GM12875 (cell line): ENCODE measurements around the gene AASS.

Experiments used
- H3K4me3 ChIP-seq: one replicate; pipeline ENCODE4 v1.5.1; 2011; ENCODE audit warnings: low read depth, low read length, control low read depth
- CTCF ChIP-seq: IDR thresholded peaks from 2 replicates; pipeline ENCODE4 v1.5.1; 2011; ENCODE audit warnings: low read depth, mild to moderate bottlenecking, control low read depth, inconsistent platforms, low read length, moderate library complexity, borderline replicate concordance; ENCODE audit not compliant: insufficient read depth

AASS gene

DNA sequence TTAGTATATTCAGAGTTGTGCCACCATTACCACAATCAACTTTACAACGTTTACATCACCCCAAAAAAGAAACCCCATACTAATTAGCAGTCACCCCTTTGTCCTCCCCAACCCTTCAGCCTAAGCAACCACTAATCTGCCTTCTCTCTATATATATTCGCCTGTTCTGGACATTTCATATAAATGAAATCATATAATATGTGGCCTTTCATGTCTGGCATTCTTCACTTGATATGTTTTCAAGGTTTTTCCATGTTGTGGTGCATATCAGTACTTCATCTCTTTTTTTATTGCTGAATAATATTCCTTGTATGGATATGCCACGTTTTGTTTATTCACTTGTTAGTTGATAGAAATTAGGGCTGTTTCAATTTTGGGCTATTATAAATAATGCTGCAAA, 70.4 kb downstream of the AASS start:
- no peak for TF ChIP-seq CTCF
- H3K4me3 ChIP-seq: no peak overlapping the region

- TF ChIP-seq CTCF: no peak
- H3K4me3 ChIP-seq: no peak overlapping the region
Measured at GRCh38 chr7:122072924-122073599, 71.0 kb downstream of the AASS start.

DNA sequence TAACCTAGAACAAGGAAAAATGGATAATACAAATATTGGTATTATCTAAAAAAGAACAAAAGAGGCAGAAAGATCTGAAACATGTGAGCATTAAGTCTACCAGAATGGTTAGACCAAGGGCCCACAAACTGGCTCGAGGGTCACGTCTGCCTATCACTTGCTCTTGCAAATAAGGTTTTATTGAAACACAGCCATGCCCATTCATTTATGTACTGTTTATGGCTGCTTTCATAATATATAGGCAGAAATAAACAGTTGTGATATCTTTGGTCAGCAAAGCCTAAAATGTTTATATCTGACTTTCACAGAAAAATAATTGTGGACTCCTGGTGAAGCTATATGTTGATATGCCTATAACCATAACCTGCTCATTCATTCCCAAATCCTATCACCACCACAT, 71.8 kb downstream of the AASS start:
- no peak overlapping the region for H3K4me3 ChIP-seq
- TF ChIP-seq CTCF: no peak

DNA sequence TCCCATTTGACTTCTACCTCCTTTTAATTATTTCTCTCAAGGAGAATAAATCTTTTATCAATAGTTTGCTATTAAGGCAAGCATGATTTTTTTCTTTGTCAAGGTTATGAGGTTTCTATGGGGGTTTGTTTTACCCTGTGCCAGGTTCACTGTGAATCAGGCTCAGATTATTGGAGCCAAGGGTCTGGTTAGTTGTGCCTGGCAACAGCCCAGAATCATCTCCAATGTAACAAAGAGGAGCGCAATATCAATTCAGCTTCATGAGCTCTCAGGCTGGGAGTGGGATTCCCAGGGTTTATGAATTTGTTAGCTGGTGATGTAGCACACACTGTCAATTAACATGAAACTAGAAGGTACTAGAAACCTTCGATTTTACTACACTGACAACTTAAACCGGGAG, 73.2 kb downstream of the AASS start:
- no peak for TF ChIP-seq CTCF
- H3K4me3 ChIP-seq: no peak overlapping the region

DNA sequence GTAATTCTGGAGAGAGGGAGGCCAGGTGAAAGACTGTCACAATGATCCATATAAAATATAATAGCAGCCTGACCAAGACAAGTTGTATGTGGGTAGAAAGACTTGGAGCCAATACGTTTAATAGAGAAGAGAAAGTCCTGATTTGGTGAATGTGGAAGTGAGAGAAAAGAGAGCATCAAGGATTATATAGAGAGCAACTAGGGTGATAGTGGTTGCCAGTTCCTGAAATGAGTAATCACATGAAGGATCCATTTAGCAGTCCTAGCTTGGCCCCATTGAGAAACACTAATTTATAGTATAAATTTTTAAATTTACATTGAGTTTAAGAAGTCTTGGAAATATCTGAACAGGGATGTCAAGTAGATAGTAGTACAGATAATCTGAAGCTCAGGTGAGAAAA, 74.0 kb downstream of the AASS start:
- no peak overlapping the region for H3K4me3 ChIP-seq
- TF ChIP-seq CTCF: no peak

GRCh38 chr7:122068999-122069398, 75.0 kb downstream of the AASS start:
- no peak overlapping the region for H3K4me3 ChIP-seq
- no peak for TF ChIP-seq CTCF

- TF ChIP-seq CTCF: no peak
- no peak overlapping the region for H3K4me3 ChIP-seq
Measured at GRCh38 chr7:122068046-122068445, 76.0 kb downstream of the AASS start.
